Mononuclear cell (primary cell): ENCODE measurements around the gene KIF12. TPM values are rescaled to one million over a fixed set of nuclear protein-coding genes. Genes with fewer than 3 reads are reported as not detected.
"Not testable (repeated sequence)": the region's sequence is repeated elsewhere in the genome, so short reads cannot be mapped to it uniquely, and the experiment has no call there.

ENCODE experiments used
- H3K27me3 ChIP-seq: 2 replicates; pipeline ENCODE4 v1.6.0; 2011; ENCODE audit warnings: low read length, control low read depth; ENCODE audit not compliant: insufficient read depth
- H3K4me1 ChIP-seq: 2 replicates; pipeline ENCODE4 v1.5.1; 2011; ENCODE audit warnings: mild to moderate bottlenecking, low read length, control low read depth; ENCODE audit not compliant: insufficient read depth
- H3K4me3 ChIP-seq: 2 replicates; pipeline ENCODE4 v1.5.1; 2011; ENCODE audit warnings: mild to moderate bottlenecking, low read length, moderate library complexity
- H3K9me3 ChIP-seq: 2 replicates; pipeline ENCODE4 v1.5.1; 2011; ENCODE audit warnings: low read depth, mild to moderate bottlenecking, control low read depth, low read length
- total RNA-seq: library from RNA; depleted of rRNA; stranded (reverse); fragments of >200 nt; gene quantifications from one replicate; pipeline ENCODE4 v1.2.3, GENCODE V29; 2012

The KIF12 gene
- total RNA-seq, 1 donor = not detected

GRCh38 chr9:114128759-114129158 is 29.7 kb upstream of the KIF12 start:
- H3K9me3 ChIP-seq, H3K4me1 ChIP-seq, H3K4me3 ChIP-seq, H3K27me3 ChIP-seq: not testable (repeated sequence)

- Histone ChIP-seq H3K27me3 (no peaks in the 10 kb centered on the region), H3K4me1 (no peaks in the 10 kb centered on the region), H3K9me3 (no peaks in the 10 kb centered on the region), H3K4me3 (no peak overlapping the region)
These were observed 27.4 kb upstream of the KIF12 start for GRCh38 chr9:114126247-114127060.

- no peaks in the 10 kb centered on the region for H3K27me3 ChIP-seq
- H3K4me1 ChIP-seq = no peaks in the 10 kb centered on the region
- no peaks in the 10 kb centered on the region for H3K9me3 ChIP-seq
- no peak overlapping the region for H3K4me3 ChIP-seq
These were observed 26.5 kb upstream of the KIF12 start for GRCh38 chr9:114125476-114126013.

- Histone ChIP-seq H3K4me3 (no peak overlapping the region), H3K27me3 (no peaks in the 10 kb centered on the region), H3K4me1 (no peaks in the 10 kb centered on the region), H3K9me3 (no peaks in the 10 kb centered on the region)
These were observed 25.8 kb upstream of the KIF12 start for GRCh38 chr9:114124666-114125475.

GRCh38 chr9:114124138-114124537 is 25.0 kb upstream of the KIF12 start:
- Histone ChIP-seq H3K9me3 (no peaks in the 10 kb centered on the region), H3K27me3 (no peaks in the 10 kb centered on the region), H3K4me1 (no peaks in the 10 kb centered on the region), H3K4me3 (no peak overlapping the region)

- H3K9me3 ChIP-seq = no peaks in the 10 kb centered on the region
- H3K4me3 ChIP-seq = no peak overlapping the region
- no peaks in the 10 kb centered on the region for H3K27me3 ChIP-seq
- no peaks in the 10 kb centered on the region for H3K4me1 ChIP-seq
These were observed 24.2 kb upstream of the KIF12 start for GRCh38 chr9:114123031-114123977.

- no peaks in the 10 kb centered on the region for H3K9me3 ChIP-seq
- no peaks in the 10 kb centered on the region for H3K4me1 ChIP-seq
- H3K27me3 ChIP-seq = no peaks in the 10 kb centered on the region
- H3K4me3 ChIP-seq = no peak overlapping the region
These were observed 23.3 kb upstream of the KIF12 start for GRCh38 chr9:114122136-114123027.

- no peak overlapping the region for H3K4me3 ChIP-seq
- no peaks in the 10 kb centered on the region for H3K9me3 ChIP-seq
These were observed 22.4 kb upstream of the KIF12 start for GRCh38 chr9:114121227-114122135.

GRCh38 chr9:114120192-114121014 is 21.3 kb upstream of the KIF12 start:
- no peaks in the 10 kb centered on the region for H3K27me3 ChIP-seq
- H3K9me3 ChIP-seq = no peaks in the 10 kb centered on the region
- no peak overlapping the region for H3K4me3 ChIP-seq
- no peaks in the 10 kb centered on the region for H3K4me1 ChIP-seq

More at GRCh38 chr9:114121227-114122135, 22.4 kb upstream of the KIF12 start:
- no peaks in the 10 kb centered on the region for H3K4me1 ChIP-seq
- H3K27me3 ChIP-seq = no peaks in the 10 kb centered on the region

- no peak overlapping the region for H3K4me3 ChIP-seq
- H3K9me3 ChIP-seq = no peaks in the 10 kb centered on the region
- no peaks in the 10 kb centered on the region for H3K27me3 ChIP-seq
- no peaks in the 10 kb centered on the region for H3K4me1 ChIP-seq
These were observed 20.4 kb upstream of the KIF12 start for GRCh38 chr9:114119242-114120191.

GRCh38 chr9:114117996-114118830 is 19.1 kb upstream of the KIF12 start:
- Histone ChIP-seq H3K4me3 (no peak overlapping the region), H3K27me3 (no peaks in the 10 kb centered on the region), H3K9me3 (no peaks in the 10 kb centered on the region), H3K4me1 (no peaks in the 10 kb centered on the region)
